Activated naive CD4-positive, alpha-beta T cell treated with anti-CD3 and anti-CD28 coated beads, Interleukin-2, amount 50 U/mL, for 24 hours (primary cell): Measurements from ENCODE around the gene ZBTB1.
A peak's percentile ranks its signal among the peaks of the same experiment; 100 is the strongest.

Source experiments
- H3K27ac Mint-ChIP-seq: one replicate; pipeline ENCODE4 v1.8.0; 2021; ENCODE audit warnings: mild to moderate bottlenecking, mixed read lengths
- H3K27me3 Mint-ChIP-seq: one replicate; pipeline ENCODE4 v1.8.0; 2021; ENCODE audit warnings: mixed read lengths
- H3K36me3 Mint-ChIP-seq: one replicate; pipeline ENCODE4 v1.8.0; 2021; ENCODE audit warnings: mixed read lengths
- H3K4me1 Mint-ChIP-seq: one replicate; pipeline ENCODE4 v1.8.0; 2021; ENCODE audit warnings: mixed read lengths
- H3K4me3 Mint-ChIP-seq: one replicate; pipeline ENCODE4 v1.8.0; 2021; ENCODE audit warnings: mild to moderate bottlenecking, mixed read lengths
- H3K9me3 Mint-ChIP-seq: one replicate; pipeline ENCODE4 v1.8.0; 2021; ENCODE audit warnings: mixed read lengths

Gene ZBTB1

DNA sequence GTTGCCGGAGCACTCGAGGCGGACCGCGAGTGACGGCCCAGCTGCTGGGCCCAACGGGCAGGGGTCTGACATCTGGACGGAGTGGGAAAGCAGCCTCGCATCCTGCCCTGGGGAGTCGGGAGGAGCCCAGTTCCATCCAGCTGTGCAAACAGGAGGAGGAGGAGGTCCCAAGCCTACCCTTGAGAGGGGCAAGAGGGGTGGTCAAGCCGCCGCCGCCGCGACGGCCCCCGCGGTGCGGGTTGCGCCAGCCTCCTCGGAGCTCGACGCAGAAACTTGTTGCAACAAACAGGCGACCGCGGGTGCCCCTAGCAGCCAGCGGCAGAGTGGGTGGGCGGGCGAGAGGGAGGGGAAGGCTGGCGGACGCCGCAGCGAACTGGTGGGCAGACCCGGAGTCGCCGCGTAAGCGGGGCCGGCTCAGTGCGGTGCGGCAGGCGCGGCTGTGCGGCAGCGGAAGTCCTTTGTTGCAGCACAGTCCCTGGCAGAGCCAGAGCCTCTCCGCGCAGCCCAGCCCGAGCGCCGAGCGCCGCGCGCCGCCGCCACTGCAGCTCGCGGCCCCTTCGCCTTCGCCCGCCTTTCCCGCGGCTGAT, at the start of gene ZBTB1:
ZBTB1 (plus strand) TSS at position 461 of the 587 bp plus-strand sequence. CDS start 16,735 bp downstream, outside the sequence.
- peaks cover 10% of the 10 kb centered on the region for H3K36me3 Mint-ChIP-seq
- peak within 1 kb of the TSS; percentile 100 for H3K4me3 Mint-ChIP-seq
- H3K27me3 Mint-ChIP-seq = no peaks in the 10 kb centered on the region
- peaks cover 74% of the 10 kb centered on the region for H3K4me1 Mint-ChIP-seq
- no peaks in the 10 kb centered on the region for H3K9me3 Mint-ChIP-seq
- peak within 1 kb of the TSS; percentile 99 for H3K27ac Mint-ChIP-seq

DNA sequence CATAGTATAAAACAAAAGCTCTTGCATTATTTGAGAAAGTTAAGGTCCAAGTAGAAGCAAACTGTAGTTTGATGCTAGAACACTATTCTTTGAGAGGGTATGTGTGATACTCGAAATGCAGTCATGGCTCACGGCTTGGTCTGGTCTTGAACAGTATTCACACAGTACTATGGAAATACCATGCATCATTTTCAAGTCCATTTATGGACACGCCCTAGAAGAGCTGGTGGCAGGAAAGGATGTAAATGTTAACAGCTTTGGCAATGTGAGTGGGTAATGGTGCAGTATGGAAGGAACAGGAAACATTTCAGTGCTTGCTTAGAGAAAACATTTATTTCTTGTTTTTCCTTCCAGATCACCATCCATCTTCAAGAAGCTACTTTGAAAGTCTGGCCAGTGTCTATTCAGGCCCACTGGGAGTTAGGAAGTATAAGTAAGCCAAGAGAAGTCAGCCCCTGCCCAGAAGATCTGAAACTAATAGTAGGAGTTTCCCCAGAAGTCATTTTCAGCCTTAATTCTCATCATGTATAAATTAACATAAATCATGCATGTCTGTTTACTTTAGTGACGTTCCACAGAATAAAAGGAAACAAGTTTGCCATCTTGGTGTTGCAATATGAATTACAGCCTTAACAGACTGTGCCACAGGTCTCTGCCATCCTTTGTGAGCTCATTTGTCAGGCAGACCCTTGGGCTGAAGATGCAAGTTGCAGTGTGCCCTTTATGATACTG, 45.0 kb upstream of the ZBTB1 start:
- H3K4me3 Mint-ChIP-seq = no peak overlapping the region
- H3K9me3 Mint-ChIP-seq = no peaks in the 10 kb centered on the region
- peaks cover 11% of the 10 kb centered on the region for H3K36me3 Mint-ChIP-seq
- H3K4me1 Mint-ChIP-seq = peaks cover 14% of the 10 kb centered on the region
- no peaks in the 10 kb centered on the region for H3K27me3 Mint-ChIP-seq
- H3K27ac Mint-ChIP-seq = no peak overlapping the region

GRCh38 chr14:64461221-64461620, 43.3 kb upstream of the ZBTB1 start:
- Mint-ChIP-seq H3K36me3 (peaks cover 6% of the 10 kb centered on the region), H3K27ac (no peak overlapping the region), H3K4me3 (no peak overlapping the region), H3K27me3 (no peaks in the 10 kb centered on the region), H3K4me1 (peaks cover 24% of the 10 kb centered on the region), H3K9me3 (no peaks in the 10 kb centered on the region)

DNA sequence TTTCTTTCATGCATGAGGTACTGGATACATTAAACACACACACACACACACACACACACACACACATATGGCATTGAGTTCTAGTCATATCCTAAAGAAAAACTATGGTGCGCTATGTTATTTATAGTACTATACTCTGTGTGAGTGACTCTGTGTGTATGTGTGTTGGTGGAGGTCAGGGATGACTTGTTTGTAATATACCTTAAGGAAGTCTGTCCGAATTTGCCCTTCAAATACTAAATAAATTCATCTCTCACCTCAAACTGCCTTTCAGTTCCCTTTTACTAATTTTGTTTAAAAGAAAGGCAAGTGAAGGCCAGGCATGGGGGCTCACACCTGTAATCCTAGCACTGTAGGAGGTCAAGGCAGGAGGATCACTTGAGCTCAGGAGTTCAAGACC, 41.4 kb upstream of the ZBTB1 start:
- no peaks in the 10 kb centered on the region for H3K27me3 Mint-ChIP-seq
- no peak overlapping the region for H3K27ac Mint-ChIP-seq
- peaks cover 39% of the 10 kb centered on the region for H3K4me1 Mint-ChIP-seq
- no peaks in the 10 kb centered on the region for H3K9me3 Mint-ChIP-seq
- H3K36me3 Mint-ChIP-seq = peaks cover 5% of the 10 kb centered on the region
- H3K4me3 Mint-ChIP-seq = no peak overlapping the region

- Mint-ChIP-seq H3K36me3 (peaks cover 4% of the 10 kb centered on the region), H3K4me3 (no peak overlapping the region), H3K4me1 (peaks cover 46% of the 10 kb centered on the region), H3K27me3 (no peaks in the 10 kb centered on the region), H3K27ac (no peak overlapping the region), H3K9me3 (no peaks in the 10 kb centered on the region)
Observed at GRCh38 chr14:64463873-64464272, 40.7 kb upstream of the ZBTB1 start.

DNA sequence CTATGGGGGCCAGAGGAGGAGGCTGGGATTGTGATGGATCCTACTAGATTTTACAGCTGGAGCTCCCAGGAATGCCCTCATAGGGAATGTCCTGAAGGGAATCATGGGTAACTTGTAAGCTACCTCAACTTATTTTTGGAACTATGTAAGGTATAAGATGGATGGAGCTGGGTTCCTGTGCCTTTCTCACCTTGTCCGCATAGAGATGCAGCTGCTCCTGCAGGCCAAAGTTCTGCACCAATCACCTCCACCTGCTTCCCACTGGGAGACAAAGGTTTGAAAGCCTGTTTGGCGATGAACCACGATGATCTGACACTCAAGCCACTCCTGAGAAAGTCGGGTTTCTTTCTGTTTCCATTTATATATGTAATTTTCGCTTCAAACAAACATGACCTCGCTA, 39.9 kb upstream of the ZBTB1 start:
- peaks cover 4% of the 10 kb centered on the region for H3K36me3 Mint-ChIP-seq
- peaks cover 48% of the 10 kb centered on the region for H3K4me1 Mint-ChIP-seq

DNA sequence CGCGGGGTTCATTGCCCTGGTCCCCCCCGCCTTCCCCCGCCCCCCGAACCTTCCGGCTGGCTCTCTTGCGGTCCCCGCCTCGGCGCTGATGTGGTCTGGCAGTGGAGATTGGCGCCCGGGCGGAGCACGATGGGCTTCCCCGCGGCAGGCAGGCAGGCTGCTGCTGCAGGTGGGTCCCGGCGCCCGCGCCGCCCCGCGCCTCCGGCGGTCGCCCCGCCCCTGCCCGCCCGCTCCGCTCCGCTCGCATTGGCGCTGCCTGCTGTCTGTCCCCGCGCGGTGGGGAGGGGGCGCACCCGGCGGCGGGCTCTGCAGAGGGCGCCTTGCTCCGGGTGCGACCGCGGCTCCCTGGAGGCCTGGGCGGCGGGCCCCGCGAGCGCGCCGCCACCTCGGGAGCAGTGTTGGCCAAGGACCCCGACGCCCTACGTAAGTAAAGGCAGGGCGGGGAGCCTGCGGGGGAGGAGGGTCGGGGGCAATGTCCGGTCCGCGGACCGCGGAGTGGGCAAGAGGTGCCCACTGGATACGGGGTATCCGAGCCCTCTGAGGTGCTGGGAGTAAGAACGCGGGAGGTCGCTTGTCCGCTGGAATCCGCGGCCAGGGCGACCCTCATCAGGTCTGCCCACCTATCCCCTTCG, 39.3 kb upstream of the ZBTB1 start, which contains the start of gene AKAP5:
AKAP5 (plus strand) TSS at position 309 of the 632 bp plus-strand sequence. CDS start 2,896 bp downstream, outside the sequence.
- H3K36me3 Mint-ChIP-seq = peaks cover 4% of the 10 kb centered on the region
- H3K4me3 Mint-ChIP-seq = peak within 1 kb of the TSS; percentile 94
- H3K4me1 Mint-ChIP-seq = peaks cover 47% of the 10 kb centered on the region
- no peaks in the 10 kb centered on the region for H3K9me3 Mint-ChIP-seq
- H3K27me3 Mint-ChIP-seq = no peaks in the 10 kb centered on the region
- peak within 1 kb of the TSS; percentile 89 for H3K27ac Mint-ChIP-seq

More for the DNA sequence above, 39.9 kb upstream of the ZBTB1 start:
- no peaks in the 10 kb centered on the region for H3K27me3 Mint-ChIP-seq
- H3K4me3 Mint-ChIP-seq = peak overlapping the region; percentile 94
- H3K9me3 Mint-ChIP-seq = no peaks in the 10 kb centered on the region
- peak overlapping the region; percentile 89 for H3K27ac Mint-ChIP-seq

- H3K9me3 Mint-ChIP-seq = no peaks in the 10 kb centered on the region
- peak overlapping the region; percentile 90 for H3K4me3 Mint-ChIP-seq
- H3K27ac Mint-ChIP-seq = peak overlapping the region; percentile 51
- H3K36me3 Mint-ChIP-seq = peaks cover 3% of the 10 kb centered on the region
- no peaks in the 10 kb centered on the region for H3K27me3 Mint-ChIP-seq
- peaks cover 45% of the 10 kb centered on the region for H3K4me1 Mint-ChIP-seq
Observed at GRCh38 chr14:64465831-64466554, 38.6 kb upstream of the ZBTB1 start.

GRCh38 chr14:64467101-64467500, 37.5 kb upstream of the ZBTB1 start:
- Mint-ChIP-seq H3K9me3 (no peaks in the 10 kb centered on the region), H3K36me3 (peaks cover 3% of the 10 kb centered on the region), H3K27me3 (no peaks in the 10 kb centered on the region), H3K4me1 (peaks cover 44% of the 10 kb centered on the region), H3K27ac (no peak overlapping the region), H3K4me3 (no peak overlapping the region)

DNA sequence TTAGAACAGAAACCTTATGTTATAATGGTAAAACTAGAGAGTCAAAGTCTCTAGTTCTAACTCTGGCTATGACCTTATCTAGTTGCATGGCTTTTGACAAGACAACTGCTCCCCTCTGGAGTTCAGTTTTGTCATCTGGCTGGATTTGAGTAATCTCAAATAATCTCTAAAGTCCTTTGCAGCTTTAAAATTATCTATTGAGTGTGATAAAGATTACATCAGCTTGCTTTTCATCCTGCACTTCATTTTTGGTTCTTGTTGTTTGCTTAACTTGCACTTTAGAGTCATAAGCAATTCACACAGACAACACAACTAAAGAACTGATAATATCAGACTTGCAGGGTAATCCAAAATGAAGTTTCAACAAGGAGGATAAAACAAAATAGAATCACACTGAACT, 37.0 kb upstream of the ZBTB1 start:
- Mint-ChIP-seq H3K36me3 (peaks cover under 1% of the 10 kb centered on the region), H3K9me3 (no peaks in the 10 kb centered on the region), H3K27me3 (no peaks in the 10 kb centered on the region), H3K27ac (peak overlapping the region; percentile 14), H3K4me3 (no peak overlapping the region), H3K4me1 (peaks cover 44% of the 10 kb centered on the region)

DNA sequence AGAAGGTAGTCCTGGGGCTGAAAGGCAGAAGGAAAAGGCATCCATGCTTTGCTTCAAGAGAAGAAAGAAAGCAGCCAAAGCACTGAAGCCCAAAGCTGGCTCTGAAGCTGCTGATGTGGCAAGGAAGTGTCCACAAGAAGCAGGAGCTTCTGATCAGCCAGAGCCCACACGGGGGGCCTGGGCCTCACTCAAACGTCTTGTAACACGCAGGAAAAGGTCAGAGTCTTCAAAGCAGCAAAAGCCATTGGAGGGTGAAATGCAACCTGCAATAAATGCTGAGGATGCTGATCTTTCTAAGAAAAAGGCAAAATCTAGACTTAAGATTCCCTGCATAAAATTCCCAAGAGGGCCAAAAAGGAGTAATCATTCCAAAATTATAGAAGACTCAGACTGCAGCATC, 36.1 kb upstream of the ZBTB1 start:
- H3K36me3 Mint-ChIP-seq = no peaks in the 10 kb centered on the region
- no peak overlapping the region for H3K27ac Mint-ChIP-seq
- no peaks in the 10 kb centered on the region for H3K27me3 Mint-ChIP-seq
- peaks cover 47% of the 10 kb centered on the region for H3K4me1 Mint-ChIP-seq
- no peaks in the 10 kb centered on the region for H3K9me3 Mint-ChIP-seq
- H3K4me3 Mint-ChIP-seq = no peak overlapping the region

- Mint-ChIP-seq H3K9me3 (no peaks in the 10 kb centered on the region), H3K4me1 (peaks cover 24% of the 10 kb centered on the region), H3K4me3 (no peak overlapping the region), H3K27me3 (no peaks in the 10 kb centered on the region), H3K27ac (no peak overlapping the region), H3K36me3 (peaks cover 4% of the 10 kb centered on the region)
Observed at GRCh38 chr14:64474041-64474440, 30.5 kb upstream of the ZBTB1 start.

- peaks cover 19% of the 10 kb centered on the region for H3K4me1 Mint-ChIP-seq
- H3K27ac Mint-ChIP-seq = no peak overlapping the region
- H3K9me3 Mint-ChIP-seq = no peaks in the 10 kb centered on the region
- H3K36me3 Mint-ChIP-seq = peaks cover 5% of the 10 kb centered on the region
- no peak overlapping the region for H3K4me3 Mint-ChIP-seq
- no peaks in the 10 kb centered on the region for H3K27me3 Mint-ChIP-seq
Observed at GRCh38 chr14:64474698-64475097, 29.9 kb upstream of the ZBTB1 start.

DNA sequence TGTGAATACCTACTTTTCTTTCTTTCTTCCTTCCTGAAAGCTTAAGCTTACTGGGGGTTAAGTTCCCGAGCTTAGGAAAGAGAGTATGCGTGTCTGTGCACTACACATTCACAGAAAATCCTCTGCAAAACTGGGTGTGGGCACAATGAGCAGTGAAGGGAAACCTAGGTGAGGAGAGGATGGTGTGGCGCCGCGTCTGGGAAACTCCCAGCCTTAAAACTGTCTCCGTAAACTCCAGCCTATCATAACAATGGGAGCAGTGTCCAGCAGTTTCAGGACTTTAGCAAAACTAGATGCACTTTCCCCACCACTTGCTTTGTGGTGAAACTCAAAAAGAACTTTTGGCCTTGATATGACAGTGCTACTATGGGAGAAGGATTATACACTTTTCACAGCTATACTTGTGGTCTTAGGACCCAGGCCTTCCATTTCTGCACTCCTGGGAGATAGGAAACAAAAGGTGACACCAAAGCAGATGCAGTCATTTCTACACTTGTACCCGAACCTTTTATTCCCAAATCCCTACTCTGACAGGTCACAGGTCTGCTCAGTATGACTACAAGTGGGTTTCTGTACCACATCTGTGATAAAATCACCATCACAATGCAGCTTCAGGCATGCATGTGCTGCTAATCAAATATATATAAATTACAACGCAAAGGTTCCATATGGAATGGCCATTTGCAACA, 28.8 kb upstream of the ZBTB1 start:
- Mint-ChIP-seq H3K4me1 (peaks cover 18% of the 10 kb centered on the region), H3K9me3 (no peaks in the 10 kb centered on the region), H3K27ac (no peak overlapping the region), H3K27me3 (no peaks in the 10 kb centered on the region), H3K36me3 (peaks cover 7% of the 10 kb centered on the region), H3K4me3 (no peak overlapping the region)

DNA sequence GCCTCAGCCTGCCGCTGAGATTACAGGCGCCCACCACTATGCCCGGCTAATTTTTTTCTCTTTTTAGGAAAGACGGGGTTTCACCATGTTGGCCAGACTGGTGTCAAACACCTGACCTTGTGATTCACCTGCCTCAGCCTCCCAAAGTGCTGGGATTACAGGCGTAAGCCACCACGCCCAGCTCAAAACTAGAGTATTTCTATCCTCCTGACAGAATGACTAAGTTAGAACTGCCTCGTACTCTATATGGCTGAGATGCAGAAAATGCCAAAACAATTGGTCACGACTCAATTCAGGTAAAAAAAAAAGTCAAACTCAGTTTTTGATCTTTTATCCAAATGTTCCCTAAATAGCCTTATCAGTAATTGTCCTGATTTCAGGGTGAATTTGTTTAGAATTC, 28.1 kb upstream of the ZBTB1 start:
- peaks cover 7% of the 10 kb centered on the region for H3K36me3 Mint-ChIP-seq
- peaks cover 18% of the 10 kb centered on the region for H3K4me1 Mint-ChIP-seq
- peak overlapping the region; percentile 23 for H3K27ac Mint-ChIP-seq
- no peak overlapping the region for H3K4me3 Mint-ChIP-seq
- H3K9me3 Mint-ChIP-seq = no peaks in the 10 kb centered on the region
- no peaks in the 10 kb centered on the region for H3K27me3 Mint-ChIP-seq
